Measurements from ENCODE around the gene LONRF2.
"Not testable (repeated sequence)": the region's sequence is repeated elsewhere in the genome, so short reads cannot be mapped to it uniquely, and the experiment has no call there.

LONRF2 gene

GRCh38 chr2:100321866-100322820 lies at the start of gene LONRF2:
Gene LONRF2, minus strand, starts transcription at chr2:100322501. Its CDS starts 408 bp downstream, at chr2:100322093.
- DNase-seq (ENCODE audit: low read depth in 2 of 2) = no peak

GRCh38 chr2:100367163-100367562 lies 44.9 kb upstream of the LONRF2 start:
- DNase-seq (ENCODE audit: low read depth in 2 of 2) = no peak

GRCh38 chr2:100365434-100365833 lies 43.1 kb upstream of the LONRF2 start:
- peak; percentile 73 to 74 for DNase-seq (ENCODE audit: low read depth in 2 of 2)

GRCh38 chr2:100362269-100362668 lies 40.0 kb upstream of the LONRF2 start:
- DNase-seq (ENCODE audit: low read depth in 2 of 2) = not testable (repeated sequence)

- no peak for DNase-seq (ENCODE audit: low read depth in 2 of 2)
These were observed 37.3 kb upstream of the LONRF2 start for GRCh38 chr2:100359576-100359975.

- DNase-seq (ENCODE audit: low read depth in 2 of 2) = no peak
These were observed 36.3 kb upstream of the LONRF2 start for GRCh38 chr2:100358554-100358953.

GRCh38 chr2:100352521-100352920 lies 30.2 kb upstream of the LONRF2 start:
- DNase-seq (ENCODE audit: low read depth in 2 of 2) = no peak

- DNase-seq (ENCODE audit: low read depth in 2 of 2) = no peak
These were observed 28.4 kb upstream of the LONRF2 start for GRCh38 chr2:100350661-100351185.

- not testable (repeated sequence) for DNase-seq (ENCODE audit: low read depth in 2 of 2)
These were observed 22.8 kb upstream of the LONRF2 start for GRCh38 chr2:100345144-100345543.

- DNase-seq (ENCODE audit: low read depth in 2 of 2) = no peak
These were observed 22.1 kb upstream of the LONRF2 start for GRCh38 chr2:100344433-100344832.

- DNase-seq (ENCODE audit: low read depth in 2 of 2) = not testable (repeated sequence)
These were observed 20.2 kb upstream of the LONRF2 start for GRCh38 chr2:100342466-100342865.

- no peak for DNase-seq (ENCODE audit: low read depth in 2 of 2)
These were observed 17.5 kb upstream of the LONRF2 start for GRCh38 chr2:100339823-100340222.

GRCh38 chr2:100334929-100335328 lies 12.6 kb upstream of the LONRF2 start:
- DNase-seq (ENCODE audit: low read depth in 2 of 2) = no peak

GRCh38 chr2:100327742-100328141 lies 5.4 kb upstream of the LONRF2 start:
- no peak for DNase-seq (ENCODE audit: low read depth in 2 of 2)

GRCh38 chr2:100321179-100321865 lies 979 bp downstream of the LONRF2 start:
- DNase-seq (ENCODE audit: low read depth in 2 of 2) = no peak

GRCh38 chr2:100320547-100321178 lies 1.6 kb downstream of the LONRF2 start:
- no peak for DNase-seq (ENCODE audit: low read depth in 2 of 2)

- DNase-seq (ENCODE audit: low read depth in 2 of 2) = no peak
These were observed 4.7 kb downstream of the LONRF2 start for GRCh38 chr2:100317634-100318033.

- DNase-seq (ENCODE audit: low read depth in 2 of 2) = no peak
These were observed 12.2 kb downstream of the LONRF2 start for GRCh38 chr2:100309973-100310719.

- no peak for DNase-seq (ENCODE audit: low read depth in 2 of 2)
These were observed 13.0 kb downstream of the LONRF2 start for GRCh38 chr2:100309311-100309710.

- DNase-seq (ENCODE audit: low read depth in 2 of 2) = no peak
These were observed 18.6 kb downstream of the LONRF2 start for GRCh38 chr2:100303744-100304143.

GRCh38 chr2:100302585-100302892 lies 19.8 kb downstream of the LONRF2 start:
- no peak for DNase-seq (ENCODE audit: low read depth in 2 of 2)

Measured in fibroblast of skin of left quadriceps (primary cell).